Measurements from ENCODE around the gene RHEBL1.

DNA sequence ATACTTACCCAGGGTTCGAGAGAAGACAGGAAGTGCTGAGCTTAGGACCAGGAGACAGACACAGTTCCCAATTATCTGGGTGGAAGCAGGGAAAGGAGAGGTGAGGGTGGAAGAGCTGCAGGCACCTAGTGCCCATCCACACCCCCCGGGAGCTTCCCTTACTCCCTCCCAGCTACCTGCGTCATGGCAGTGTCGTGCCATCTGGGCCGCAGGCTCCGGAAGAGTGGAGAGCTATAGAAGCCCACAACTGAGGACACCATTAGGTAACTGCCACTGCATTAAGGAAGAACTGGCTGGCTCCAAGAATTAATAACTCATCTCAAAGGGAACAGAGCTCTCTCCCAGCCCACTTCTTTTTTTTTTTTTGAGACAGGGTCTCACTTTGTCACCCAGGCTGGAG, 30.6 kb upstream of the RHEBL1 start:
- TF ChIP-seq EP300 (IDR thresholded peaks at IDR 0.05; ENCODE audit: borderline replicate concordance in 1 of 2, low read depth in 2 of 2, low read length in 2 of 2), result no peak
- no peak for TF ChIP-seq JUN (IDR thresholded peaks at IDR 0.05; ENCODE audit: low read depth, low read length)

Data from H1 (cell line).